Neural crest cell (in vitro differentiated cells): ENCODE data around the gene CTSH. TPM values are rescaled to one million over a fixed set of nuclear protein-coding genes. Genes with fewer than 3 reads are reported as not detected.

ENCODE experiments used
- DNase-seq: peaks from one replicate; pipeline ENCODE4 v3.0.0; 2021; ENCODE audit warnings: low read depth, mixed read lengths, low spot score
- H3K27ac Mint-ChIP-seq: one replicate; pipeline ENCODE4 v1.8.0; 2021; ENCODE audit warnings: mild to moderate bottlenecking, mixed read lengths; ENCODE audit not compliant: unreplicated experiment
- H3K27me3 Mint-ChIP-seq: 2 replicates; pipeline ENCODE4 v1.8.0; 2021; ENCODE audit warnings: low read depth, mild to moderate bottlenecking, mixed read lengths
- H3K36me3 Mint-ChIP-seq: 2 replicates; pipeline ENCODE4 v1.8.0; 2021; ENCODE audit warnings: low read depth, mild to moderate bottlenecking, mixed read lengths
- H3K4me1 Mint-ChIP-seq: 2 replicates; pipeline ENCODE4 v1.8.0; 2021; ENCODE audit warnings: mixed read lengths
- H3K4me3 Mint-ChIP-seq: one replicate; pipeline ENCODE4 v1.8.0; 2021; ENCODE audit warnings: mild to moderate bottlenecking, mixed read lengths
- H3K9me3 Mint-ChIP-seq: 2 replicates; pipeline ENCODE4 v1.8.0; 2021; ENCODE audit warnings: mixed read lengths
- CTCF ChIP-seq: fragments of 200-600 bp; sonication (generic); conservative IDR thresholded peaks from 2 replicates; pipeline ENCODE4 v1.5.0; 2021; ENCODE audit warnings: antibody characterized with exemption, mild to moderate bottlenecking
- long read RNA-seq: library from polyadenylated mRNA; unstranded; transcript quantifications from one replicate; pipeline ENCODE4 v2.0.0, GENCODE V29; 2020
- total RNA-seq: library from RNA; stranded (reverse); gene quantifications from 2 replicates; pipeline ENCODE4 v1.2.1, GENCODE V29; 2021

CTSH gene, protein sequence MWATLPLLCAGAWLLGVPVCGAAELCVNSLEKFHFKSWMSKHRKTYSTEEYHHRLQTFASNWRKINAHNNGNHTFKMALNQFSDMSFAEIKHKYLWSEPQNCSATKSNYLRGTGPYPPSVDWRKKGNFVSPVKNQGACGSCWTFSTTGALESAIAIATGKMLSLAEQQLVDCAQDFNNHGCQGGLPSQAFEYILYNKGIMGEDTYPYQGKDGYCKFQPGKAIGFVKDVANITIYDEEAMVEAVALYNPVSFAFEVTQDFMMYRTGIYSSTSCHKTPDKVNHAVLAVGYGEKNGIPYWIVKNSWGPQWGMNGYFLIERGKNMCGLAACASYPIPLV
- total RNA-seq = 6.5 and 7.3 TPM in 2 replicates
- long read RNA-seq, transcript CTSH-201 (12 exons, 2,190 nt) = major isoform, 14 of 15 reads
- long read RNA-seq, partial matches to known transcripts = 1 of 15 reads
- long read RNA-seq, other reads (novel, unspliced or antisense) = 0 of 15 reads

GRCh38 chr15:78944669-78945407 is at the start of gene CTSH:
TSS of gene CTSH (minus strand) at chr15:78945046. CDS start at chr15:78944981, 65 bp downstream.
- peak; percentile 61 for DNase-seq
- H3K27me3 Mint-ChIP-seq = peaks cover 46% of the 10 kb centered on the region
- no peaks in the 10 kb centered on the region for H3K4me1 Mint-ChIP-seq
- TF ChIP-seq CTCF = no peak
- no peak within 1 kb of the TSS for H3K27ac Mint-ChIP-seq
- peak within 1 kb of the TSS; percentile 71 for H3K4me3 Mint-ChIP-seq
- H3K9me3 Mint-ChIP-seq = no peaks in the 10 kb centered on the region
- no peaks in the 10 kb centered on the region for H3K36me3 Mint-ChIP-seq

GRCh38 chr15:78993931-78994530 is 49.2 kb upstream of the CTSH start:
- Mint-ChIP-seq H3K4me3 (no peak overlapping the region), H3K36me3 (no peaks in the 10 kb centered on the region), H3K4me1 (peaks cover 14% of the 10 kb centered on the region), H3K9me3 (no peaks in the 10 kb centered on the region), H3K27ac (no peak overlapping the region), H3K27me3 (no peaks in the 10 kb centered on the region)
- TF ChIP-seq CTCF = no peak
- no peak for DNase-seq

DNA sequence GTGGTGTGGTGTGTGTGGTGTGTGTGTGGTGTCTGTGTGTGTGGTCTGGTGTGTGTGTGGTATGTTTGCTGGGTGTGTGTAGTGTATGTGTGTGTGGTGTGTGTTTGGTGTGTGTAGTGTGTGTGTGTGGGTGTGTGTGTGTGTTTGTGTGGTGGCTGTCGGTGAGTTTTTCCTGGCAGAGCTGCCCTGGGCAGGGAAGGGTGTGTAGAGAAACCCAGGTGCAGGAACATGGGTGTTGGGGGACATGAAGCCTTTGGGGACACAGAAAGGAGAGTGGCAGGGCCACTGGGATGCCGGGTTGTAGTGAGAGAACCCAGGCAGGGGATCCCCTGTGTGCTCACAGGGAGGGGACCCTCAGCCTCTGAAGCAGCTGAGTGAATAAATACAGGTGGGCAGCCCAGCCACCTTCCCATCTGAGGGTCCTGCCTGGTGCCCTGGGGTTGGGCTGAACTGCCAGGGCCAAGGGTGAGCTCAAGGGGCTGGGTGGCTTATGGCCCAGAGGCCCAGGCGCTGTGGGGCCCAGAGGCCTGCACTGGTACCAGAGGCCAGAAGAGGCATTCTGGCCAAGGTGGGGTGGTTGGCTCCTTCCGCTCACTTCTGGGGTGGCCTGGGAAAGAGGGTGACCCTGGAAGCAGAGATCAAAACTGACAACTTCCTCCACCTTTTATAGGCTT is 48.5 kb upstream of the CTSH start:
- TF ChIP-seq CTCF = no peak
- no peaks in the 10 kb centered on the region for H3K9me3 Mint-ChIP-seq
- H3K27ac Mint-ChIP-seq = no peak overlapping the region
- H3K36me3 Mint-ChIP-seq = no peaks in the 10 kb centered on the region
- H3K27me3 Mint-ChIP-seq = no peaks in the 10 kb centered on the region
- DNase-seq = no peak
- H3K4me3 Mint-ChIP-seq = no peak overlapping the region
- H3K4me1 Mint-ChIP-seq = peaks cover 12% of the 10 kb centered on the region

DNA sequence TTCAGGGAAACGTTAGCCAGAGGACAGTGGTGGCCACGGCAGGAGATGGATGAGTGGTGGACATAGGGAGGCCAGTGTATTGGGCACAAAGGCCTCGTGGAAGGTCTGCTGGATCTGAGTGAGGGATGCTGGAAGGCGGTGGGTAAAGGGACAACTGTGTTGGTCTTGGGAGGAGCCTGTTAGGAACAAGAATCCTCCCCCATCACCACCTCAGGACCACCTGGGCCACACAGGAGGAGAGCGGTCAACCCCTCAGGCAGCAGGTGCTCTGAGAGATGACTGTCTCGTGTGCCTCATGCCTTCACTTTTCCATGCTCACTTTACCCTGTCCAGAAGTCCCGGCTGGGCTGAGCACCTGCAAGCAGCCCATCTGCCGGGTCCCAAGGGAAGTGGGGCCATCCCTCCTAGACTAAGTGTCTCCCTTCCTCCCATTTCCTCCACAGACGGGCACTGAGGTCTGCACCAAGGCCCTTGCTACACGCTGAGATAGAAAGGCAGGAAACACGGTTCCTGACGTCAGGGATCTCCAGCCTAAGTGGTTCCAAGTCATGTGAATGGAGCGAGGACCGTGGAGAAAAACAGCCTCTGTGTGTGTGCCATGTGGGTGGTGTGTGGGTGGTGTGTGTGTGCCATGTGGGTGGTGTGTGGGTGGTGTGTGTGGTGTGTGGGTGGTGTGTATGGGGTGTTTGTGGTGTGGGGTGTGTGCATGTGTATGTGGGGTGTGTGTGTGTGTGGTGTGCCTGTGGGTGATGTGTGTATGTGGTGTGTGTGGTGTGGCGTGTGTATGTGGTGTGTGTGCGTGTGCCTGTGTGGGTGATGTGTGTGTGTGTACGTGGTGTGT is 47.8 kb upstream of the CTSH start:
- H3K27me3 Mint-ChIP-seq = no peaks in the 10 kb centered on the region
- no peaks in the 10 kb centered on the region for H3K36me3 Mint-ChIP-seq
- peaks cover 12% of the 10 kb centered on the region for H3K4me1 Mint-ChIP-seq
- H3K9me3 Mint-ChIP-seq = no peaks in the 10 kb centered on the region
- no peak overlapping the region for H3K4me3 Mint-ChIP-seq
- no peak overlapping the region for H3K27ac Mint-ChIP-seq
- no peak for DNase-seq
- TF ChIP-seq CTCF = no peak
